GM12864 (cell line): ENCODE data around the gene TENM3.

Experiments
- DNase-seq: peaks from one replicate; pipeline ENCODE4 v3.0.0-alpha.2; 2011; ENCODE audit warnings: low read depth
- H3K4me3 ChIP-seq: 2 replicates; pipeline ENCODE4 v1.5.1; 2011; ENCODE audit warnings: mild to moderate bottlenecking, low read depth, low read length, control low read depth
- TF ChIP-seq, protein P1 (sequence below): IDR thresholded peaks from 2 replicates; pipeline ENCODE4 v1.5.1; 2011; ENCODE audit warnings: low read depth, mild to moderate bottlenecking, moderate library complexity, low read length, control low read depth, inconsistent platforms; ENCODE audit errors: missing control alignments

The TENM3 gene

DNA sequence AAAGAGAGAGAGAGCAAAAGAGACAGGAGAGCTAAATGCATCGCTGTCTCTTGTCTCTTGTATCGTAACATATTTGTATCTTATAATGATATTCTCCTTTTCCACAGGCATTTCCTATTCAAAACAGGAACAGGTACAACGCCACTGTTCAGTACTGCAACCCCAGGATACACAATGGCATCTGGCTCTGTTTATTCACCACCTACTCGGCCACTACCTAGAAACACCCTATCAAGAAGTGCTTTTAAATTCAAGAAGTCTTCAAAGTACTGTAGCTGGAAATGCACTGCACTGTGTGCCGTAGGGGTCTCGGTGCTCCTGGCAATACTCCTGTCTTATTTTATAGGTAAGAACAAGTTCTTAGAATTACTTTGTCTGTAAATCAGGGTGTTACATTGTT lies 385.3 kb downstream of the TENM3 start:
- DNase-seq = no peak
- TF ChIP-seq, protein P1, sequence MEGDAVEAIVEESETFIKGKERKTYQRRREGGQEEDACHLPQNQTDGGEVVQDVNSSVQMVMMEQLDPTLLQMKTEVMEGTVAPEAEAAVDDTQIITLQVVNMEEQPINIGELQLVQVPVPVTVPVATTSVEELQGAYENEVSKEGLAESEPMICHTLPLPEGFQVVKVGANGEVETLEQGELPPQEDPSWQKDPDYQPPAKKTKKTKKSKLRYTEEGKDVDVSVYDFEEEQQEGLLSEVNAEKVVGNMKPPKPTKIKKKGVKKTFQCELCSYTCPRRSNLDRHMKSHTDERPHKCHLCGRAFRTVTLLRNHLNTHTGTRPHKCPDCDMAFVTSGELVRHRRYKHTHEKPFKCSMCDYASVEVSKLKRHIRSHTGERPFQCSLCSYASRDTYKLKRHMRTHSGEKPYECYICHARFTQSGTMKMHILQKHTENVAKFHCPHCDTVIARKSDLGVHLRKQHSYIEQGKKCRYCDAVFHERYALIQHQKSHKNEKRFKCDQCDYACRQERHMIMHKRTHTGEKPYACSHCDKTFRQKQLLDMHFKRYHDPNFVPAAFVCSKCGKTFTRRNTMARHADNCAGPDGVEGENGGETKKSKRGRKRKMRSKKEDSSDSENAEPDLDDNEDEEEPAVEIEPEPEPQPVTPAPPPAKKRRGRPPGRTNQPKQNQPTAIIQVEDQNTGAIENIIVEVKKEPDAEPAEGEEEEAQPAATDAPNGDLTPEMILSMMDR = no peak
- no peak overlapping the region for H3K4me3 ChIP-seq

DNA sequence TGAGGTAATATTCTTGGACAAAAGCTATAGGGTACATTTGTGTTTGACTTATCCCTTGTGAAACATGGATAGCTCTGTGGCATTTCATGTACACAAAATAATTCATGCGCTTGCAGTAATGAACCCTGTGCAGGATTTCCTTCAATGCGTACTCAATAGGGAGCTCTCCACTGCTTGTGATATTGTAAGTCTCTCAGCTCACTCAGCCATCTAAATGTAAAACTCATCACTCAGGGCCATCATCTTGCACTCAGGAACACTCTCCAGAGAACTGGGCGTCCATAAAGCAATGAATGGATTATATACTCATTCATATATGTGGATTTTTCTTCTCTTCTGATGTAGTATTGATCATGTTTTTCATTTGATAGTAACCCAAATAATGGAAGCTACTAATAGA lies 385.9 kb downstream of the TENM3 start:
- TF ChIP-seq, protein P1 = no peak
- H3K4me3 ChIP-seq = no peak overlapping the region
- DNase-seq = no peak

DNA sequence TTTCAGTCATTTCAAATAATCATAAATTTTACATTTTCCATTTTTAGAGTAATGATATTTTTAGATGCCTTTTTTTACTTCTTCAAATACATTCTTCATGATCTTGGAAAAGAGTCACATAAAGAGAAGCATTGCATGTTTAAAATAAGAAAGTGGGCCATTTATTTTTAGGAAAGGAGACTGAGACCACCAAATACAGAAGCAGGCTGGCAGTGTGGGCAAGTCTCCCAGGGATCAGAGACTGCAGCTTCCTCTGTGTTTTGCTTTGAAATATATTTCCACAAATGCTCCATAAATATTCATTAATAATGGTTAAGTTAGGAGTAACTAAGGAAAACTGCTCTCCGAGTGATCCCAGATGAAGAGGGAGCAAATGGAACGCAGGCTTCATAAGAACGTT lies 397.3 kb downstream of the TENM3 start:
- no peak for DNase-seq
- H3K4me3 ChIP-seq = no peak overlapping the region
- TF ChIP-seq, protein P1 = no peak

DNA sequence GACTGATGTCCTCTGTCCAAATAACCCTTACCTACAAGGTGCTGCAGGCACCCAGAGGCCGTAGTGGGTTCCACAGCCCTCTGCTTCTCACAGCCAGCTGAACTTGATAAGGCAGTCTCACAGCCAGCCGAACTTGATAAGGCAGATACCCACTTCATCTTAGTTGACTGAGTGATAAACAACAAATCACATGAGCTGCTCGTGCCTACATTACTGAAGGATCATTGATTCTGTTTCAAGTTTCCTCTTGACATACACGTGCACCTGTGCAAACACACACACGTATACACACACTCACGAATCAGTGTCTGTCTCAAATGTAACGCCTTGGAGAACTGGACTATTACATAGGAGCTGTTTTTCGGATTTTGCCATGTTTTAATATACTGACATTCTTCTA lies 397.7 kb downstream of the TENM3 start:
- TF ChIP-seq, protein P1 = no peak
- no peak for DNase-seq
- no peak overlapping the region for H3K4me3 ChIP-seq

DNA sequence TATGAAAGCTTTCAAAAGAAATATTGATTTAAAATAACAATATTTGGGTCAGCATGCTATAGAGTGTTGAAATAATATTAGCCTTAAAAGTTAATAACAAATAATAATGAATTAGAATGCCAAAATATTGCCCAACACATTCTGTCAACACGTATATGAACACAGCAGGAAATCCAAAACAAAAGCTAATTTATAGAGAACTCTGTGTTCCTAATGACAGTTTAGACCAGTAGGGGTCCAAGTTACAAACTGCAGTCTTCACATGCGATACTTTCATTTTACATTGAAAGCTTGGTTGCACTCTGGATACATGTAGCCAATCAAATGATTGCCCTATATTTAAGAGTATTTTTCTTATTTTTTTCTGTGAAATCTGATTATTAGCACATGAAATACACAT lies 399.6 kb downstream of the TENM3 start:
- H3K4me3 ChIP-seq = no peak overlapping the region
- DNase-seq = peak; percentile 3
- TF ChIP-seq, protein P1 = peak; percentile 27

DNA sequence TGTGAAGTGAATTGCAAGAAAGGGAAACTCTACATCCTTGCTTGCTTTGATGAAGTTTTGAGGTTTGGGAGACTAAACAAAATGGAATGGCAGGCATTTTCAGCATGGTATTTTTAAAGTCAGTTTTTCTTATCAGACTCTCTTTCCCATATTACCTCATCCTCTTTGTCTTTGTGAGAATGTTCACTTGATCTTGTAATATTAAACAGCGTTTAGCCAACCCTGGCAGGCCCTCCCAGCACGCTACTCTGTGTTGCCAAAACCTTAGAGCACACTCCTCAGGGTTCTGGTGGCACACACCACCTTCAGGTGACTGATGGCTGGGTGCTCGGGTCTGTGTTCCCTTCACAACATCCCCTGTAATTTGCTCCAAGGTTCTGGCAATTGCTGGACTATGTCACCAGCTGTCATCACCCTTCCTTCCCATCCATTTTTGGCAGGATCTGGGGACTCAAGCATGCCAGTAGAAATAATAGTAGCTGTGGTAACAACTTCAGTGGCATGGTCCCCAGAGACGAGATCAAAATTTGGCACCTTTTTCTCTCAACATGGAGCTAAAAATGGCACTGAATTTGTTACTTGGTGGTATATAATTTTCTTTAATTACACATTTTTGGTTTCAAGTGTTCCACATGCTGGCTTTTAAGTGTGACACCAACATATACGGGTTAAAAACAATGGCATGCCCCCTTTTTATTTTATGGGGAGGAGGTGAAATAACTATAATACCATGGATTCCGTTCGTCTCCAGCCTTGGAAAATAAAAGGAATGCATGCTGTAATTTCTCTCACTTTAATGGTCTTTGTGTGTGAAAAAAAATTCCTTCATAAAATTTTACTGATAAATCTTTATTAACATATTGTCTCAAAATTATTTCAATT lies 400.8 kb downstream of the TENM3 start:
- TF ChIP-seq, protein P1 = no peak

DNA sequence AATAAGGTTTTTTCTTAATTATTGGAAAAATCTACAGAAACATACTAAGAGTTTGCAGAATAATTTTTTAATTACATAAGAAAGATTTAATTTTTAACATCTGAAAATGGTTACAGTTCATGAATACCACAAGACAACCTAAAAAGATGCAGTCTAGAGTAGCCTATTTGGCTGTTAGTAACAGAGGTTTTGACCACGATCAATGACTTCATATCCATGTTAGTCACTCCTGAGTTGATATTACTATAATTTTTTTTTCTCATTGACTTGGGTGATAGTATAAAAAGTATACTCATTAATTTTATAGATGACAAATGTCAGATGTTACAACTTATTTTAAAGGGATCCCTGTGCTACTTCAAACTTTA lies 401.5 kb downstream of the TENM3 start:
- DNase-seq = no peak

More for the DNA sequence above, 400.8 kb downstream of the TENM3 start:
- no peak for DNase-seq
- H3K4me3 ChIP-seq = no peak overlapping the region

More for the DNA sequence above, 401.5 kb downstream of the TENM3 start:
- no peak overlapping the region for H3K4me3 ChIP-seq
- TF ChIP-seq, protein P1 = no peak
